Mesothelial cell of epicardium (in vitro differentiated cells): Measurements from ENCODE around the gene TOM1L2. TPM values are rescaled to one million over a fixed set of nuclear protein-coding genes. Genes with fewer than 3 reads are reported as not detected.
A peak's percentile ranks its signal among the peaks of the same experiment; 100 is the strongest.

Experiments
- DNase-seq, 2 experiments: peaks; one replicate each; pipeline ENCODE4 v3.0.0; 2021; ENCODE audit warnings: low spot score in 2 of 2; ENCODE audit not compliant: unreplicated experiment in 2 of 2
- H3K27ac Mint-ChIP-seq: 2 replicates; pipeline ENCODE4 v1.8.0; 2021; ENCODE audit warnings: mixed read lengths
- H3K27me3 Mint-ChIP-seq: 2 replicates; pipeline ENCODE4 v1.8.0; 2021; ENCODE audit warnings: low read depth, mixed read lengths
- H3K36me3 Mint-ChIP-seq: 2 replicates; pipeline ENCODE4 v1.8.0; 2021; ENCODE audit warnings: mixed read lengths
- H3K4me1 Mint-ChIP-seq: 2 replicates; pipeline ENCODE4 v1.8.0; 2021; ENCODE audit warnings: mixed read lengths
- H3K4me3 Mint-ChIP-seq: 2 replicates; pipeline ENCODE4 v1.8.0; 2021; ENCODE audit warnings: mild to moderate bottlenecking, moderate library complexity, mixed read lengths
- H3K9me3 Mint-ChIP-seq: 2 replicates; pipeline ENCODE4 v1.8.0; 2021; ENCODE audit warnings: mixed read lengths
- total RNA-seq: library from RNA; stranded (reverse); gene quantifications from 3 replicates; pipeline ENCODE4 v1.2.1, GENCODE V29; 2021
- TF ChIP-seq, protein P1 (sequence below): fragments of 200-600 bp; sonication (generic); IDR thresholded peaks from one replicate; pipeline ENCODE4 v1.5.0; 2021; ENCODE audit warnings: antibody characterized with exemption; ENCODE audit not compliant: unreplicated experiment

TOM1L2 gene
- total RNA-seq, 1 donor from 2014 or later, result 126 TPM

GRCh38 chr17:17888371-17888770, 83.8 kb downstream of the TOM1L2 start:
- no peaks in the 10 kb centered on the region for H3K27me3 Mint-ChIP-seq
- TF ChIP-seq, protein P1, sequence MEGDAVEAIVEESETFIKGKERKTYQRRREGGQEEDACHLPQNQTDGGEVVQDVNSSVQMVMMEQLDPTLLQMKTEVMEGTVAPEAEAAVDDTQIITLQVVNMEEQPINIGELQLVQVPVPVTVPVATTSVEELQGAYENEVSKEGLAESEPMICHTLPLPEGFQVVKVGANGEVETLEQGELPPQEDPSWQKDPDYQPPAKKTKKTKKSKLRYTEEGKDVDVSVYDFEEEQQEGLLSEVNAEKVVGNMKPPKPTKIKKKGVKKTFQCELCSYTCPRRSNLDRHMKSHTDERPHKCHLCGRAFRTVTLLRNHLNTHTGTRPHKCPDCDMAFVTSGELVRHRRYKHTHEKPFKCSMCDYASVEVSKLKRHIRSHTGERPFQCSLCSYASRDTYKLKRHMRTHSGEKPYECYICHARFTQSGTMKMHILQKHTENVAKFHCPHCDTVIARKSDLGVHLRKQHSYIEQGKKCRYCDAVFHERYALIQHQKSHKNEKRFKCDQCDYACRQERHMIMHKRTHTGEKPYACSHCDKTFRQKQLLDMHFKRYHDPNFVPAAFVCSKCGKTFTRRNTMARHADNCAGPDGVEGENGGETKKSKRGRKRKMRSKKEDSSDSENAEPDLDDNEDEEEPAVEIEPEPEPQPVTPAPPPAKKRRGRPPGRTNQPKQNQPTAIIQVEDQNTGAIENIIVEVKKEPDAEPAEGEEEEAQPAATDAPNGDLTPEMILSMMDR, result no peak
- no peaks in the 10 kb centered on the region for H3K9me3 Mint-ChIP-seq
- DNase-seq, result no peak
- H3K27ac Mint-ChIP-seq, result no peak overlapping the region
- no peak overlapping the region for H3K4me3 Mint-ChIP-seq
- peaks cover 15% of the 10 kb centered on the region for H3K4me1 Mint-ChIP-seq
- peaks cover 18% of the 10 kb centered on the region for H3K36me3 Mint-ChIP-seq

DNA sequence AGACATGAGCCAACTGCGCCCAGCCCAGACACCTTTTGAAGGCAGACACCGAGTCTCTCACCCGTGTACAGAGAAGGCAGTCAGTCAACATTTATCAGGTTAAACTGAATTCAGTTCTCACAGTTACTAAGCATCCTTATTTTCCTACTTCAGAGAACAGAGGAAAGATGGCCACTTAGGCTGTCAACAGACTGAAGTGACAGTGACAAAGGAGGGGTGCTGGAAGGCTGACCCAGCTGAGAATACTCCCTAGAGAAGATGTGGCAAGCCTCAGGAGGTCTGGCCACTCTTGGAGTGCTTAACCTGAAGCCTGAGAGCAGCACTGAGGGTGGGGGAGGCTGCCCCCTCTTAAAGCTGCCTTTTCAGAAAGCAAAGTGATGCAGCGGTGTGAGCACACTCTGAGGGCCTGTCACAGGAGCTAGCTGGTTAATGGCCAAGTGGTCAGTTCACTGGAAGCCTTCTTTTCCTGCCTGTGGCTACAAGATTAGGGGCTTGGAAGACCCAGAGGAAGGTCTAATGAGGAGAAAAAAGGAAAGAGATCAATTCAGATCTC, 84.4 kb downstream of the TOM1L2 start:
- peaks cover 13% of the 10 kb centered on the region for H3K36me3 Mint-ChIP-seq
- no peaks in the 10 kb centered on the region for H3K9me3 Mint-ChIP-seq
- DNase-seq, result no peak
- TF ChIP-seq, protein P1, result no peak
- peaks cover 15% of the 10 kb centered on the region for H3K4me1 Mint-ChIP-seq
- no peaks in the 10 kb centered on the region for H3K27me3 Mint-ChIP-seq
- H3K4me3 Mint-ChIP-seq, result no peak overlapping the region
- H3K27ac Mint-ChIP-seq, result peak overlapping the region; percentile 43

DNA sequence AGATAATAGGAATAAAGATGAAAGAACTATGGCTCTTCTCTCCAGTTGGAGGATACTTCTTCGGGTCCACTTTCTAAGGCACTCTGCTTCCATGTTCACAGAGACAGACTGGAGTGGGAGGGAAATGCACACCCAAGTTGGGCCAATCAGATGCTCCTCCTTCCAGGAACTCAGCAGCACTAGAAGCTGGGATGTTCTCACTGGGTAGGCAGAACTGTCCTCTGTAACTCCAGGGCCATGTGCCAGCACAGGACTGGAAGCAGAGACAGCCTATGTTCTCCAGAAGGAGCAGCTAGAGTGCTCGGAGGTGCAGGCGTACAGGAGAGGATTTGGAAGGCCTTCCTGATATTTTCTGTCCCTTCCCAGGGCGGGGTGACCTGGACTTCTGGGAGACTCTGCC, 85.5 kb downstream of the TOM1L2 start:
- Mint-ChIP-seq H3K27me3 (no peaks in the 10 kb centered on the region), H3K27ac (no peak overlapping the region), H3K4me3 (no peak overlapping the region), H3K9me3 (no peaks in the 10 kb centered on the region), H3K4me1 (peaks cover 11% of the 10 kb centered on the region), H3K36me3 (peaks cover 16% of the 10 kb centered on the region)
- TF ChIP-seq, protein P1, result no peak
- no peak for DNase-seq

DNA sequence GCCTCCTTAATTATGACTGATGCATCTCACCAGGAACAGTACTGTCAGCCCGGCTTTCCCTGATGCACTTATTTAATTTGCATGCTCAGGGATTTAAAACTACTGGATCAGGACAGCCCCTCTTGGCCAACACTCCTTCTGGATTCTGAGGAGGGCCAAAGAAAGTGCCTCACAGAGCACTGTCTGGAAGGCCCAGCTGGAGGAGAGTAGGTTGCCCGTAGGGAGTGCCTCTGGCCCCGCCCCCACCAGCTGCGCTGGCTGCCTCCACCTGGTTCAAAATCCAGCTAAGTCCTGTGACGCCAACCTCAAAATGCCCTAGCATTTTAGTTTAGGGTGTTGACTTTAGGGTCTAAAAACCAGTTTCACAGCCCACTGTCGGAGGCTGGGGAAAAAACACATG, 86.0 kb downstream of the TOM1L2 start:
- Mint-ChIP-seq H3K4me3 (no peak overlapping the region), H3K4me1 (peaks cover 8% of the 10 kb centered on the region)

DNA sequence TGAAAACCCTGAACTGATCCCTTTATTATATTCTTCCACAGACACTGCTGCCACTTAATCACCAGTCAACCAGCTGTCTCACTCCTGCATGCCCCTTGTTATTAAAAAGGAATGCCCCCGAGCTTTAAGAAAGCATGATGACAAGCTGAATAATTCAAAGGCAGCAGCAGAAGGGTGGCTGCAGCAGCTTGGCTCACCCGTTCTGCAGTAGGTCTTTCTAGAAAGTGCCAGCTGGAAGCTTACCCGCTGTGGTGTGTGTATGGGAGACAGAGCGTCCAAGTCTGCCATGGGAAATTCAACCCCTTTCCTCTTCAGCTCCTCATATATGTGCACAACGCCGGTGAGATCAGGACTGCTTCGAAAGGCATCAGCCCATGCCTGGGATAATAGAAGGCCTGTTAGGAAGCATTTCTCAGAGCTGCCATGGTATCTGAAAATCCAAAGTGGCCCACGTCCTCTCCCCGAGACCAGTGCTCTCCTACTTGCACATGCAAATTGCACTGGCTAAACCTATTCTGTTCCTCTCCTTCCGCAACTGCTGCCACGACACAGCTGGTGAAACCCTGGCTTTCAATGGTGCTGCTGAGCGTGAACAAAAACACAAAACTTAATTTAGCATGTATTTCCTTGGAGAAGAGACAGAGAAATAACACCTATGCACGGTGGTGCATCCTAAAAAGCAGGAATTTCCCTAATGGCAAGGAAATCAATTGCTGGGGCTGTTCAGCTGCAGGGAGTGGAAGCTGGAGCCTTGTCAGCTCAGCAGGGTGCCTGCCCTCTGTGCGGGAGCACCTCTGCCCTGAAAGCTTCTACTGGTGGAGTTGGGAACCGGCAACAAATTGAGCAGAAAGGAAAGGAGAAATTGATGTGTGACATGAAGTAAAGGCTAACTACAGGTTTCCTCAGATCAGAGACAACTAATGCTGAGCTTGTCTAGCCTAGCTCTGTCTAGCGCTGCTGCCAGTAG, 87.5 kb downstream of the TOM1L2 start:
- no peak overlapping the region for H3K4me3 Mint-ChIP-seq
- no peaks in the 10 kb centered on the region for H3K9me3 Mint-ChIP-seq
- no peaks in the 10 kb centered on the region for H3K27me3 Mint-ChIP-seq
- TF ChIP-seq, protein P1, result no peak
- peaks cover 9% of the 10 kb centered on the region for H3K4me1 Mint-ChIP-seq
- H3K27ac Mint-ChIP-seq, result no peak overlapping the region
- DNase-seq, result no peak
- peaks cover 19% of the 10 kb centered on the region for H3K36me3 Mint-ChIP-seq

More for the DNA sequence above, 86.0 kb downstream of the TOM1L2 start:
- no peaks in the 10 kb centered on the region for H3K9me3 Mint-ChIP-seq
- TF ChIP-seq, protein P1, result no peak
- DNase-seq, result no peak
- H3K27ac Mint-ChIP-seq, result no peak overlapping the region
- H3K36me3 Mint-ChIP-seq, result peaks cover 21% of the 10 kb centered on the region
- H3K27me3 Mint-ChIP-seq, result no peaks in the 10 kb centered on the region
